PC-9 (cell line): ENCODE measurements around the gene MOSPD3.

Source experiments
- CTCF ChIP-seq: fragments of 200-600 bp; sonication (generic); conservative IDR thresholded peaks from 2 replicates; pipeline ENCODE4 v1.6.1; 2017; ENCODE audit warnings: mixed run types, antibody characterized with exemption, mild to moderate bottlenecking, moderate library complexity
- EZH2 ChIP-seq: fragments of 200-600 bp; sonication (generic); IDR thresholded peaks from 2 replicates; pipeline ENCODE4 v1.8.0; 2017; ENCODE audit warnings: antibody characterized with exemption, low read depth

- TF ChIP-seq CTCF (no peak), EZH2 (no peak)
Measured at GRCh38 chr7:100626530-100627237, 14.3 kb downstream of the MOSPD3 start.
